ENCODE results near the gene WDR70.

Gene WDR70

GRCh38 chr5:37737326-37738056 lies 358.4 kb downstream of the WDR70 start:
- Histone ChIP-seq H3K14ac (ENCODE audit: low read length) (no peak overlapping the region), H4K91ac (ENCODE audit: low read depth, low read length, poor library complexity) (no peak overlapping the region), H2BK15ac (ENCODE audit: low read length) (no peak overlapping the region), H3K36me3 (replicated peaks in 1 of 2; ENCODE audit: control insufficient read depth in 2 of 2, insufficient read depth in 2 of 2, low read length in 2 of 2) (peaks cover 0 to 1% of the 10 kb centered on the region in 2 donors), H2BK120ac (ENCODE audit: low read depth, low read length) (no peak overlapping the region), H3K4ac (ENCODE audit: low read length) (no peak overlapping the region), H2AFZ (ENCODE audit: low read length) (no peak overlapping the region), H3K4me1 (ENCODE audit: control insufficient read depth in 2 of 2, insufficient read depth in 1 of 2, low read depth in 1 of 2, low read length in 2 of 2) (peaks cover 0 to 8% of the 10 kb centered on the region in 2 donors), H2AK5ac (ENCODE audit: low read depth, low read length) (no peak overlapping the region), H3K9me3 (replicated peaks in 1 of 2; ENCODE audit: control insufficient read depth in 2 of 2, insufficient read depth in 1 of 2, low read depth in 1 of 2, low read length in 2 of 2) (peaks cover 0 to 5% of the 10 kb centered on the region in 2 donors), H2BK12ac (ENCODE audit: low read length) (no peak overlapping the region), H3K18ac (ENCODE audit: low read length) (no peak overlapping the region), H3K27ac (replicated peaks; ENCODE audit: low read length) (no peak overlapping the region), H3K4me2 (ENCODE audit: insufficient read depth, low read length, poor library complexity, severe bottlenecking) (no peak overlapping the region), H2BK5ac (ENCODE audit: low read length) (no peak overlapping the region), H4K8ac (ENCODE audit: low read depth, low read length) (no peak overlapping the region), H3K4me3 (ENCODE audit: low read length in 2 of 2) (no peak overlapping the region), H3K79me1 (ENCODE audit: low read depth, low read length) (no peaks in the 10 kb centered on the region), H3K23ac (ENCODE audit: low read depth, low read length, poor library complexity) (no peak overlapping the region), H3K9ac (ENCODE audit: low read depth, low read length, poor library complexity) (no peak overlapping the region), H3K27me3 (ENCODE audit: control insufficient read depth in 3 of 3, insufficient read depth in 3 of 3, low read depth in 1 of 3, low read length in 3 of 3) (no peaks in the 10 kb centered on the region)
- no CpG with 5 or more reads among the region's 4 CpGs for WGBS, 2 donors (ENCODE audit: extremely low coverage in 2 of 2, insufficient read length in 2 of 2, insufficient replicate concordance in 1 of 2)
- no peak for DNase-seq (ENCODE audit: low spot score)

- no peak overlapping the region for H4K91ac ChIP-seq (ENCODE audit: low read depth, low read length, poor library complexity)
- no peaks in the 10 kb centered on the region for H3K27me3 ChIP-seq (ENCODE audit: control insufficient read depth in 3 of 3, insufficient read depth in 3 of 3, low read depth in 1 of 3, low read length in 3 of 3)
- H3K4me1 ChIP-seq (ENCODE audit: control insufficient read depth in 2 of 2, insufficient read depth in 1 of 2, low read depth in 1 of 2, low read length in 2 of 2) = peaks cover 0 to 8% of the 10 kb centered on the region in 2 donors
- no peak overlapping the region for H3K18ac ChIP-seq (ENCODE audit: low read length)
- no peaks in the 10 kb centered on the region for H3K79me1 ChIP-seq (ENCODE audit: low read depth, low read length)
- H3K4ac ChIP-seq (ENCODE audit: low read length) = no peak overlapping the region
- no CpG with 5 or more reads among the region's 4 CpGs for WGBS, 2 donors (ENCODE audit: extremely low coverage in 2 of 2, insufficient read length in 2 of 2, insufficient replicate concordance in 1 of 2)
- no peak overlapping the region for H2BK120ac ChIP-seq (ENCODE audit: low read depth, low read length)
- DNase-seq (ENCODE audit: low spot score) = no peak
- H3K9ac ChIP-seq (ENCODE audit: low read depth, low read length, poor library complexity) = no peak overlapping the region
- peaks cover 0 to 5% of the 10 kb centered on the region in 2 donors for H3K9me3 ChIP-seq (replicated peaks in 1 of 2; ENCODE audit: control insufficient read depth in 2 of 2, insufficient read depth in 1 of 2, low read depth in 1 of 2, low read length in 2 of 2)
- H4K8ac ChIP-seq (ENCODE audit: low read depth, low read length) = no peak overlapping the region
- H3K14ac ChIP-seq (ENCODE audit: low read length) = no peak overlapping the region
- H3K4me3 ChIP-seq (ENCODE audit: low read length in 2 of 2) = no peak overlapping the region
- no peak overlapping the region for H3K27ac ChIP-seq (replicated peaks; ENCODE audit: low read length)
- no peak overlapping the region for H2AFZ ChIP-seq (ENCODE audit: low read length)
- peaks cover 0 to 1% of the 10 kb centered on the region in 2 donors for H3K36me3 ChIP-seq (replicated peaks in 1 of 2; ENCODE audit: control insufficient read depth in 2 of 2, insufficient read depth in 2 of 2, low read length in 2 of 2)
- H2AK5ac ChIP-seq (ENCODE audit: low read depth, low read length) = no peak overlapping the region
- H3K4me2 ChIP-seq (ENCODE audit: insufficient read depth, low read length, poor library complexity, severe bottlenecking) = no peak overlapping the region
- H2BK12ac ChIP-seq (ENCODE audit: low read length) = no peak overlapping the region
- no peak overlapping the region for H3K23ac ChIP-seq (ENCODE audit: low read depth, low read length, poor library complexity)
- no peak overlapping the region for H2BK5ac ChIP-seq (ENCODE audit: low read length)
- H2BK15ac ChIP-seq (ENCODE audit: low read length) = no peak overlapping the region
Observed at GRCh38 chr5:37738057-37738691, 359.1 kb downstream of the WDR70 start.

DNA sequence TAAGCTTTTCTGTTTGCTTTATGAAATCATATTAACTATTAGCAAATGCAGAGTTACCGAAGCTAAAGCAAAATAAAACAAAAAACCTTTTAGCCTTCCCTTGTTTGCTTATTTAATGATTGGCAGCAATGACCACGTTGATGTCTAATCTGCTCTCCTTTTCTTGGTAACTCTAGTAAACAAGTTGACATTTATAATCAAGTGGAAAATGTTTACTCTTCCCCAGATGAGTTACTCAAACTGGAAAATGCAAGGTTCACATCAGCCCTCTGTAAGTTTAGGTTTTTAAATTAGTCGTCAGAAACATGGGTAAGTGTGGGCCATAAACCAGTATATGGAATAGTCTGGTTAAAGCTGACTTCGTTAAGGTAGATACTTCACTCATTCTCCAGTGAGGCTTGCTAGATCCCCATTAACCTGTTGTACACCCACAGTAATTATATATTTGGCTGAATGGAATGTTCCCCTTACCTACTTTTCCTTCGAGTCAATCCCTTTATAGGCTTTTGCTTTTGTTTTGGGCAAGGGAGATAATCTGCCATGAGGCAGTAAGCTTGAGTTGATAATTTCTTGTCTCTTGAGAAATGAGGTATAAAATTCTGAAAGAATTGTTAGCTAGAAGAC lies 359.9 kb downstream of the WDR70 start:
- Histone ChIP-seq H3K27me3 (ENCODE audit: control insufficient read depth in 3 of 3, insufficient read depth in 3 of 3, low read depth in 1 of 3, low read length in 3 of 3) (no peaks in the 10 kb centered on the region), H3K27ac (replicated peaks; ENCODE audit: low read length) (no peak overlapping the region), H3K9me3 (replicated peaks in 1 of 2; ENCODE audit: control insufficient read depth in 2 of 2, insufficient read depth in 1 of 2, low read depth in 1 of 2, low read length in 2 of 2) (peaks cover 0 to 5% of the 10 kb centered on the region in 2 donors), H2AK5ac (ENCODE audit: low read depth, low read length) (no peak overlapping the region), H3K9ac (ENCODE audit: low read depth, low read length, poor library complexity) (no peak overlapping the region), H2BK12ac (ENCODE audit: low read length) (no peak overlapping the region), H3K36me3 (replicated peaks in 1 of 2; ENCODE audit: control insufficient read depth in 2 of 2, insufficient read depth in 2 of 2, low read length in 2 of 2) (peaks cover 0 to 1% of the 10 kb centered on the region in 2 donors), H4K91ac (ENCODE audit: low read depth, low read length, poor library complexity) (no peak overlapping the region), H4K8ac (ENCODE audit: low read depth, low read length) (no peak overlapping the region), H2BK5ac (ENCODE audit: low read length) (no peak overlapping the region), H3K18ac (ENCODE audit: low read length) (no peak overlapping the region), H3K4ac (ENCODE audit: low read length) (no peak overlapping the region), H3K14ac (ENCODE audit: low read length) (no peak overlapping the region), H3K4me3 (ENCODE audit: low read length in 2 of 2) (no peak overlapping the region), H3K4me1 (ENCODE audit: control insufficient read depth in 2 of 2, insufficient read depth in 1 of 2, low read depth in 1 of 2, low read length in 2 of 2) (peaks cover 0 to 8% of the 10 kb centered on the region in 2 donors), H3K23ac (ENCODE audit: low read depth, low read length, poor library complexity) (no peak overlapping the region), H2AFZ (ENCODE audit: low read length) (no peak overlapping the region), H3K79me1 (ENCODE audit: low read depth, low read length) (no peaks in the 10 kb centered on the region), H2BK15ac (ENCODE audit: low read length) (no peak overlapping the region), H3K4me2 (ENCODE audit: insufficient read depth, low read length, poor library complexity, severe bottlenecking) (no peak overlapping the region), H2BK120ac (ENCODE audit: low read depth, low read length) (no peak overlapping the region)
- no CpG with 5 or more reads among the region's 5 CpGs for WGBS, 2 donors (ENCODE audit: extremely low coverage in 2 of 2, insufficient read length in 2 of 2, insufficient replicate concordance in 1 of 2)
- no peak for DNase-seq (ENCODE audit: low spot score)

- H2BK12ac ChIP-seq (ENCODE audit: low read length) = no peak overlapping the region
- peaks cover 0 to 8% of the 10 kb centered on the region in 2 donors for H3K4me1 ChIP-seq (ENCODE audit: control insufficient read depth in 2 of 2, insufficient read depth in 1 of 2, low read depth in 1 of 2, low read length in 2 of 2)
- no CpG with 5 or more reads among the region's 2 CpGs for WGBS, 2 donors (ENCODE audit: extremely low coverage in 2 of 2, insufficient read length in 2 of 2, insufficient replicate concordance in 1 of 2)
- H3K9ac ChIP-seq (ENCODE audit: low read depth, low read length, poor library complexity) = no peak overlapping the region
- no peaks in the 10 kb centered on the region for H3K79me1 ChIP-seq (ENCODE audit: low read depth, low read length)
- no peak overlapping the region for H3K14ac ChIP-seq (ENCODE audit: low read length)
- DNase-seq (ENCODE audit: low spot score) = no peak
- H2BK120ac ChIP-seq (ENCODE audit: low read depth, low read length) = no peak overlapping the region
- H3K4ac ChIP-seq (ENCODE audit: low read length) = no peak overlapping the region
- no peak overlapping the region for H4K8ac ChIP-seq (ENCODE audit: low read depth, low read length)
- no peak overlapping the region for H3K18ac ChIP-seq (ENCODE audit: low read length)
- no peak overlapping the region for H3K23ac ChIP-seq (ENCODE audit: low read depth, low read length, poor library complexity)
- no peak overlapping the region for H4K91ac ChIP-seq (ENCODE audit: low read depth, low read length, poor library complexity)
- peaks cover 0 to 5% of the 10 kb centered on the region in 2 donors for H3K9me3 ChIP-seq (replicated peaks in 1 of 2; ENCODE audit: control insufficient read depth in 2 of 2, insufficient read depth in 1 of 2, low read depth in 1 of 2, low read length in 2 of 2)
- no peak overlapping the region for H2AK5ac ChIP-seq (ENCODE audit: low read depth, low read length)
- no peak overlapping the region for H2BK5ac ChIP-seq (ENCODE audit: low read length)
- H3K4me2 ChIP-seq (ENCODE audit: insufficient read depth, low read length, poor library complexity, severe bottlenecking) = no peak overlapping the region
- H3K4me3 ChIP-seq (ENCODE audit: low read length in 2 of 2) = no peak overlapping the region
- H3K36me3 ChIP-seq (replicated peaks in 1 of 2; ENCODE audit: control insufficient read depth in 2 of 2, insufficient read depth in 2 of 2, low read length in 2 of 2) = peaks cover 0 to 1% of the 10 kb centered on the region in 2 donors
- no peak overlapping the region for H3K27ac ChIP-seq (replicated peaks; ENCODE audit: low read length)
- no peak overlapping the region for H2BK15ac ChIP-seq (ENCODE audit: low read length)
- no peaks in the 10 kb centered on the region for H3K27me3 ChIP-seq (ENCODE audit: control insufficient read depth in 3 of 3, insufficient read depth in 3 of 3, low read depth in 1 of 3, low read length in 3 of 3)
- H2AFZ ChIP-seq (ENCODE audit: low read length) = no peak overlapping the region
Observed at GRCh38 chr5:37739817-37740261, 360.7 kb downstream of the WDR70 start.

All from neuronal stem cell (in vitro differentiated cells).